Endodermal cell (in vitro differentiated cells): ENCODE data around the gene PLXNA2. TPM values are rescaled to one million over a fixed set of nuclear protein-coding genes. Genes with fewer than 3 reads are reported as not detected.

ENCODE experiments used
- DNase-seq: peaks from one replicate; pipeline ENCODE4 v3.0.0-alpha.2; 2017
- H3K27ac ChIP-seq: 2 replicates; pipeline ENCODE4 v1.5.1; 2013; ENCODE audit warnings: mild to moderate bottlenecking, low read depth, low read length, moderate library complexity
- H3K27me3 ChIP-seq: 2 replicates; pipeline ENCODE4 v1.6.1; 2013; ENCODE audit warnings: mild to moderate bottlenecking, low read length, moderate library complexity; ENCODE audit not compliant: insufficient read depth, control insufficient read depth, poor library complexity, severe bottlenecking
- H3K36me3 ChIP-seq: 2 replicates; pipeline ENCODE4 v1.7.0; 2013; ENCODE audit warnings: mild to moderate bottlenecking, low read length, moderate library complexity; ENCODE audit not compliant: control insufficient read depth, insufficient read depth
- H3K4me1 ChIP-seq: one replicate; pipeline ENCODE4 v1.7.0; 2013; ENCODE audit warnings: low read length; ENCODE audit not compliant: control insufficient read depth, insufficient read depth
- H3K4me3 ChIP-seq: 2 replicates; pipeline ENCODE4 v1.5.1; 2013; ENCODE audit warnings: mild to moderate bottlenecking, low read length, moderate library complexity
- H3K9ac ChIP-seq: 2 replicates; pipeline ENCODE4 v1.6.1; 2013; ENCODE audit warnings: mild to moderate bottlenecking, low read length, moderate library complexity; ENCODE audit not compliant: poor library complexity, severe bottlenecking; ENCODE audit errors: extremely low read depth
- H3K9me3 ChIP-seq: 2 replicates; pipeline ENCODE4 v1.6.1; 2013; ENCODE audit warnings: mild to moderate bottlenecking, low read length, moderate library complexity; ENCODE audit not compliant: control insufficient read depth
- H3K27ac Mint-ChIP-seq: 2 replicates; pipeline ENCODE4 v1.8.0; 2020; ENCODE audit warnings: mixed read lengths
- H3K27me3 Mint-ChIP-seq: 2 replicates; pipeline ENCODE4 v1.8.0; 2021; ENCODE audit warnings: mild to moderate bottlenecking, mixed read lengths; ENCODE audit not compliant: insufficient read depth
- H3K36me3 Mint-ChIP-seq: 2 replicates; pipeline ENCODE4 v1.8.0; 2020; ENCODE audit warnings: low read depth, mixed read lengths
- H3K4me1 Mint-ChIP-seq: 2 replicates; pipeline ENCODE4 v1.8.0; 2020; ENCODE audit warnings: mixed read lengths
- H3K4me3 Mint-ChIP-seq: 2 replicates; pipeline ENCODE4 v1.8.0; 2020; ENCODE audit warnings: mild to moderate bottlenecking, moderate library complexity, mixed read lengths
- H3K9me3 Mint-ChIP-seq: 2 replicates; pipeline ENCODE4 v1.8.0; 2020; ENCODE audit warnings: mild to moderate bottlenecking, mixed read lengths
- CTCF ChIP-seq: fragments of 200-600 bp; sonication (generic); conservative IDR thresholded peaks from 2 replicates; pipeline ENCODE4 v1.5.0; 2021; ENCODE audit warnings: antibody characterized with exemption, mild to moderate bottlenecking
- WGBS, 2 experiments: methylation state at CpG; one replicate each; pipeline versions ENCODE4 v1.1.5 to v1.1.7; 2013; ENCODE audit warnings: missing lambda C conversion rate in 2 of 2, mixed read lengths in 1 of 2; ENCODE audit not compliant: insufficient coverage in 1 of 2, insufficient read length in 1 of 2; 5-methylcytosine and 5-hydroxymethylcytosine counted together
- total RNA-seq, 2 donors: library from RNA; stranded (reverse); fragmentation: NEBNext Ultra II Directional in 1 of 2; extraction: Animal tissue kit (Norgen Biotek cat#: 25700) in 1 of 2; gene quantifications; 2 replicates in 1 of 2; 3 replicates in 1 of 2; pipeline ENCODE4 v1.2.1, GENCODE V29; 2021

PLXNA2 gene
- total RNA-seq, 2 donors from 2014 or later, result 61.2 to 86.1 TPM

- DNase-seq, result no peak
- Mint-ChIP-seq H3K36me3 (peaks cover 3% of the 10 kb centered on the region), H3K4me3 (no peak overlapping the region), H3K9me3 (no peaks in the 10 kb centered on the region), H3K4me1 (peaks cover 38% of the 10 kb centered on the region), H3K27me3 (peaks cover 2% of the 10 kb centered on the region), H3K27ac (no peak overlapping the region)
- Histone ChIP-seq H3K9me3 (no peaks in the 10 kb centered on the region), H3K36me3 (peaks cover 80% of the 10 kb centered on the region), H3K4me1 (peaks cover 46% of the 10 kb centered on the region), H3K27ac (no peak overlapping the region), H3K4me3 (no peak overlapping the region), H3K9ac (no peak overlapping the region), H3K27me3 (no peaks in the 10 kb centered on the region)
- WGBS, 2 experiments, result 95 to 98% methylated on average over 5 to 6 of the region's 6 CpGs
- no peak for TF ChIP-seq CTCF
These were observed 90.8 kb downstream of the PLXNA2 start for GRCh38 chr1:208153386-208153785.

- H3K9me3 Mint-ChIP-seq, result no peaks in the 10 kb centered on the region
- H3K36me3 Mint-ChIP-seq, result peaks cover 3% of the 10 kb centered on the region
- peaks cover 24% of the 10 kb centered on the region for H3K4me1 Mint-ChIP-seq
- H3K4me3 Mint-ChIP-seq, result no peak overlapping the region
- no peaks in the 10 kb centered on the region for H3K9me3 ChIP-seq
- H3K27me3 ChIP-seq, result no peaks in the 10 kb centered on the region
- no peak for TF ChIP-seq CTCF
- no peak overlapping the region for H3K9ac ChIP-seq
- H3K4me3 ChIP-seq, result no peak overlapping the region
- H3K4me1 ChIP-seq, result peaks cover 37% of the 10 kb centered on the region
- H3K36me3 ChIP-seq, result peaks cover 80% of the 10 kb centered on the region
- peaks cover 2% of the 10 kb centered on the region for H3K27me3 Mint-ChIP-seq
- no peak for DNase-seq
- 77 to 80% methylated on average over 7 to 9 of the region's 9 CpGs for WGBS, 2 experiments
- no peak overlapping the region for H3K27ac ChIP-seq
- H3K27ac Mint-ChIP-seq, result peak overlapping the region; percentile 41
These were observed 92.2 kb downstream of the PLXNA2 start for GRCh38 chr1:208151728-208152598.

GRCh38 chr1:208150833-208151458 lies 93.2 kb downstream of the PLXNA2 start:
- H3K4me1 ChIP-seq, result peaks cover 34% of the 10 kb centered on the region
- H3K9me3 Mint-ChIP-seq, result no peaks in the 10 kb centered on the region
- no peak for DNase-seq
- peaks cover 6% of the 10 kb centered on the region for H3K36me3 Mint-ChIP-seq
- no peaks in the 10 kb centered on the region for H3K27me3 ChIP-seq
- no peak for TF ChIP-seq CTCF
- 79 to 95% methylated on average over 4 to 6 of the region's 6 CpGs for WGBS, 2 experiments
- H3K4me3 Mint-ChIP-seq, result no peak overlapping the region
- H3K27me3 Mint-ChIP-seq, result peaks cover 2% of the 10 kb centered on the region
- H3K9ac ChIP-seq, result no peak overlapping the region
- H3K27ac Mint-ChIP-seq, result peak overlapping the region; percentile 69
- no peak overlapping the region for H3K27ac ChIP-seq
- H3K36me3 ChIP-seq, result peaks cover 80% of the 10 kb centered on the region
- H3K4me3 ChIP-seq, result no peak overlapping the region
- peaks cover 21% of the 10 kb centered on the region for H3K4me1 Mint-ChIP-seq
- H3K9me3 ChIP-seq, result no peaks in the 10 kb centered on the region
